H1 (cell line): ENCODE measurements around the gene GSK3B. TPM values are rescaled to one million over a fixed set of nuclear protein-coding genes. Genes with fewer than 3 reads are reported as not detected.

Source experiments
- ATF2 ChIP-seq: IDR thresholded peaks from 2 replicates; pipeline ENCODE4 v1.6.1; 2012; ENCODE audit warnings: low read length, inconsistent platforms
- SUZ12 ChIP-seq: fragments of 200-600 bp; sonication (generic); IDR thresholded peaks from 2 replicates; pipeline ENCODE4 v1.6.1; 2012; ENCODE audit warnings: mild to moderate bottlenecking, inconsistent platforms, low read length, moderate library complexity, mixed read lengths
- polyA plus RNA-seq, 7 experiments: library from polyadenylated mRNA; depleted of rRNA in 3 of 7; stranded (reverse) in 5 of 7; unstranded in 2 of 7; fragments of >200 nt in 5 of 7; fragments of 200-250 nt in 2 of 7; gene quantifications; 1 replicate in 5 of 7; 2 replicates in 1 of 7; 4 replicates in 1 of 7; pipeline versions ENCODE4 v1.2.1 to v1.2.3, GENCODE V29; 2011 to 2013; ENCODE audit warnings: missing spikeins in 2 of 7, mixed read lengths in 2 of 7
- total RNA-seq: library from RNA; stranded (reverse); fragmentation: NEBNext Ultra II Directional; extraction: Animal tissue kit (Norgen Biotek cat#: 25700); gene quantifications from 2 replicates; pipeline ENCODE4 v1.2.1, GENCODE V29; 2021

Gene GSK3B
- total and polyA plus RNA-seq, 2 of the 8 experiments (the other 6 are each of a cell fraction or from before 2014, with no cell fraction given) = 24.2 to 50.7 TPM

GRCh38 chr3:119858957-119859356 is 235.3 kb downstream of the GSK3B start (continued):
- TF ChIP-seq SUZ12 (no peak), ATF2 (no peak)
